Measurements from ENCODE around the gene MAN1C1.

GRCh38 chr1:25748531-25749205 is 132.1 kb downstream of the MAN1C1 start:
- TF ChIP-seq CTCF (IDR thresholded peaks at IDR 0.05 in 2 of 3, conservative IDR thresholded peaks at IDR 0.05 in 1 of 3; ENCODE audit: borderline replicate concordance in 1 of 3, insufficient read depth in 1 of 3, low read depth in 2 of 3, low read length in 2 of 3) (no peak), POLR2AphosphoS5 (IDR thresholded peaks at IDR 0.05; ENCODE audit: low read depth, low read length) (no peak), EZH2 (IDR thresholded peaks at IDR 0.05) (no peak), REST (IDR thresholded peaks at IDR 0.05; ENCODE audit: low read depth) (no peak)

All from HCT116 (cell line).